ENCODE measurements around the gene MOB2.

Gene MOB2

GRCh38 chr11:1455032-1455762 is 31.4 kb downstream of the MOB2 start:
- no peak for TF ChIP-seq CTCF (IDR thresholded peaks at IDR 0.05; ENCODE audit: control insufficient read depth, insufficient read depth, low read depth, low read length, missing control alignments)
- DNase-seq (ENCODE audit: low read depth): no peak
- no peak overlapping the region for H3K4me3 ChIP-seq (ENCODE audit: control insufficient read depth, low read depth, low read length)

- no peak for DNase-seq (ENCODE audit: low read depth)
- no peak for TF ChIP-seq CTCF (IDR thresholded peaks at IDR 0.05; ENCODE audit: control insufficient read depth, insufficient read depth, low read depth, low read length, missing control alignments)
- no peak overlapping the region for H3K4me3 ChIP-seq (ENCODE audit: control insufficient read depth, low read depth, low read length)
These were observed 32.0 kb downstream of the MOB2 start for GRCh38 chr11:1454576-1454975.

- H3K4me3 ChIP-seq (ENCODE audit: control insufficient read depth, low read depth, low read length): no peak overlapping the region
- DNase-seq (ENCODE audit: low read depth): no peak
- TF ChIP-seq CTCF (IDR thresholded peaks at IDR 0.05; ENCODE audit: control insufficient read depth, insufficient read depth, low read depth, low read length, missing control alignments): no peak
These were observed 33.0 kb downstream of the MOB2 start for GRCh38 chr11:1453611-1454034.

GRCh38 chr11:1452744-1453143 is 33.8 kb downstream of the MOB2 start:
- no peak overlapping the region for H3K4me3 ChIP-seq (ENCODE audit: control insufficient read depth, low read depth, low read length)
- TF ChIP-seq CTCF (IDR thresholded peaks at IDR 0.05; ENCODE audit: control insufficient read depth, insufficient read depth, low read depth, low read length, missing control alignments): no peak
- DNase-seq (ENCODE audit: low read depth): no peak

- no peak for TF ChIP-seq CTCF (IDR thresholded peaks at IDR 0.05; ENCODE audit: control insufficient read depth, insufficient read depth, low read depth, low read length, missing control alignments)
- no peak overlapping the region for H3K4me3 ChIP-seq (ENCODE audit: control insufficient read depth, low read depth, low read length)
- DNase-seq (ENCODE audit: low read depth): no peak
These were observed 34.7 kb downstream of the MOB2 start for GRCh38 chr11:1451781-1452470.

- H3K4me3 ChIP-seq (ENCODE audit: control insufficient read depth, low read depth, low read length): no peak overlapping the region
- TF ChIP-seq CTCF (IDR thresholded peaks at IDR 0.05; ENCODE audit: control insufficient read depth, insufficient read depth, low read depth, low read length, missing control alignments): no peak
These were observed 35.4 kb downstream of the MOB2 start for GRCh38 chr11:1450949-1451710.

More at GRCh38 chr11:1450949-1451710, 35.4 kb downstream of the MOB2 start:
- no peak for DNase-seq (ENCODE audit: low read depth)
